HCT116 (cell line): ENCODE results near the gene KANSL1. TPM values are rescaled to one million over a fixed set of nuclear protein-coding genes. Genes with fewer than 3 reads are reported as not detected.

Experiments used
- ATAC-seq: fragments of 200-7000 bp; cut with Tn5 transposase; 2 replicates; pipeline ENCODE4 v1.9.1; 2020; ENCODE audit warnings: mild to moderate bottlenecking, moderate library complexity
- BruUV-seq: library from RNA; stranded (reverse); fragments of 400-500 nt; replicated peaks from 2 replicates; lab custom pipeline; 2021; lab: Mats Ljungman, UMichigan
- CTCF ChIA-PET: fragments of 300-600 bp; sonication (Branson Sonifier 250); formaldehyde crosslinking; loops from one replicate; lab custom pipeline; 2021; ENCODE audit warnings: antibody characterized with exemption; lab: Charles Lee
- POLR2A ChIA-PET: fragments of 300-600, 350-600 bp; sonication (Branson Sonifier 250); formaldehyde crosslinking; loops from one replicate; lab custom pipeline; 2021; ENCODE audit warnings: antibody characterized with exemption; lab: Charles Lee
- RAD21 ChIA-PET, 2 experiments: fragments of 300-600 bp; sonication (Branson Sonifier 250); formaldehyde crosslinking; loops; one replicate each; lab custom pipeline; 2023; ENCODE audit warnings: low total read pairs in 2 of 2; ENCODE audit not compliant: uncharacterized antibody in 2 of 2, unreplicated experiment in 2 of 2, low non-redundant PET in 1 of 2; lab: Charles Lee
- DNase-seq: peaks from one replicate; pipeline ENCODE4 v3.0.0-alpha.2; 2010; ENCODE audit warnings: low read depth, low spot score
- H2AFZ ChIP-seq: fragments of 200-600 bp; shearing (Covaris generic), sonication (generic); 2 replicates; pipeline ENCODE4 v1.6.1; 2017; ENCODE audit warnings: low read depth, mixed run types, mixed read lengths, antibody characterized with exemption, low read length; ENCODE audit not compliant: poor library complexity, severe bottlenecking
- H3K27ac ChIP-seq: 2 replicates; pipeline ENCODE4 v1.5.1; 2012; ENCODE audit warnings: low read depth, low read length
- H3K27me3 ChIP-seq: fragments of 200-600 bp; sonication (generic); 2 replicates; pipeline ENCODE4 v1.6.1; 2016; ENCODE audit warnings: mixed run types, low read length, mixed read lengths; ENCODE audit not compliant: insufficient read depth
- H3K36me3 ChIP-seq, 2 experiments: fragments of 200-500 bp in 1 of 2; fragments of 200-600 bp in 1 of 2; sonication (Bioruptor generic) in 1 of 2; sonication (generic) in 1 of 2; 2 replicates each; pipeline versions ENCODE4 v1.5.1 to v1.6.1; 2014 to 2016; ENCODE audit warnings: low read length in 2 of 2, inconsistent platforms in 1 of 2, mixed read lengths in 1 of 2, mixed run types in 1 of 2; ENCODE audit not compliant: insufficient read depth in 2 of 2, control insufficient read depth in 1 of 2
- H3K4me1 ChIP-seq, 2 experiments: fragments of 200-600 bp in 1 of 2; sonication (generic) in 1 of 2; 2 replicates each; pipeline versions ENCODE4 v1.5.1 to v1.6.1; 2012 to 2017; ENCODE audit warnings: low read length in 2 of 2, inconsistent platforms in 1 of 2, mild to moderate bottlenecking in 1 of 2, mixed read lengths in 1 of 2, mixed run types in 1 of 2, moderate library complexity in 1 of 2; ENCODE audit not compliant: insufficient read depth in 2 of 2, control insufficient read depth in 1 of 2
- H3K4me2 ChIP-seq: fragments of 200-600 bp; sonication (generic); 2 replicates; pipeline ENCODE4 v1.6.1; 2017; ENCODE audit warnings: mixed run types, low read length, mixed read lengths
- H3K4me3 ChIP-seq, 2 experiments: fragments of 200-600 bp in 1 of 2; sonication (generic) in 1 of 2; replicated peaks in 1 of 2; 2 replicates each; pipeline ENCODE4 v1.5.1; 2011 to 2016; ENCODE audit warnings: low read length in 2 of 2, control low read depth in 1 of 2, low read depth in 1 of 2, mild to moderate bottlenecking in 1 of 2, mixed read lengths in 1 of 2, mixed run types in 1 of 2
- H3K79me2 ChIP-seq: fragments of 200-600 bp; sonication (generic); 2 replicates; pipeline ENCODE4 v1.6.1; 2017; ENCODE audit warnings: mild to moderate bottlenecking, mixed run types, low read length, moderate library complexity, mixed read lengths; ENCODE audit not compliant: insufficient read depth
- H3K9ac ChIP-seq: fragments of 200-600 bp; sonication (generic); 2 replicates; pipeline ENCODE4 v1.6.1; 2016; ENCODE audit warnings: low read length, mixed read lengths
- H3K9me2 ChIP-seq: fragments of 200-600 bp; sonication (generic), shearing (Covaris generic); 2 replicates; pipeline ENCODE4 v1.6.1; 2017; ENCODE audit warnings: mixed run types, mild to moderate bottlenecking, moderate library complexity; ENCODE audit not compliant: insufficient read depth
- H3K9me3 ChIP-seq, 2 experiments: fragments of 200-500 bp in 1 of 2; fragments of 200-600 bp in 1 of 2; sonication (Bioruptor generic) in 1 of 2; sonication (generic) in 1 of 2; 2 replicates each; pipeline ENCODE4 v1.6.1; 2014 to 2017; ENCODE audit warnings: low read length in 2 of 2, mixed read lengths in 2 of 2, inconsistent platforms in 1 of 2, low read depth in 1 of 2, mild to moderate bottlenecking in 1 of 2, mixed run types in 1 of 2, moderate library complexity in 1 of 2; ENCODE audit not compliant: control insufficient read depth in 1 of 2, insufficient read depth in 1 of 2
- H4K20me1 ChIP-seq: fragments of 200-600 bp; sonication (generic), shearing (Covaris generic); 2 replicates; pipeline ENCODE4 v1.6.1; 2017; ENCODE audit warnings: mixed run types, mild to moderate bottlenecking, moderate library complexity; ENCODE audit not compliant: insufficient read depth
- EGR1 ChIP-seq: IDR thresholded peaks from 2 replicates; pipeline ENCODE4 v1.6.1; 2012; ENCODE audit warnings: low read depth
- ELF1 ChIP-seq: IDR thresholded peaks from 2 replicates; pipeline ENCODE4 v1.6.1; 2012; ENCODE audit warnings: low read depth, borderline replicate concordance
- EZH2phosphoT487 ChIP-seq: fragments of 200-600 bp; IDR thresholded peaks from 2 replicates; pipeline ENCODE4 v1.6.1; 2018; ENCODE audit warnings: antibody characterized with exemption, borderline replicate concordance
- JUND ChIP-seq: IDR thresholded peaks from 2 replicates; pipeline ENCODE4 v1.6.1; 2012
- POLR2A ChIP-seq: IDR thresholded peaks from 2 replicates; pipeline ENCODE4 v1.7.0; 2011; ENCODE audit warnings: borderline replicate concordance; ENCODE audit not compliant: insufficient read depth, insufficient read length; ENCODE audit errors: extremely low read depth
- POLR2AphosphoS5 ChIP-seq: IDR thresholded peaks from 2 replicates; pipeline ENCODE4 v1.6.1; 2011; ENCODE audit warnings: mild to moderate bottlenecking, low read depth, low read length, moderate library complexity
- YY1 ChIP-seq: IDR thresholded peaks from 2 replicates; pipeline ENCODE4 v1.6.1; 2011; ENCODE audit warnings: low read length, low read depth, moderate library complexity, mild to moderate bottlenecking; ENCODE audit not compliant: insufficient replicate concordance; ENCODE audit errors: extremely low read depth
- ZFX ChIP-seq: fragments of 450-650 bp; IDR thresholded peaks from 2 replicates; pipeline ENCODE4 v1.6.1; 2017
- intact Hi-C: fragments of 100-400 bp; cut with micrococcal nuclease; formaldehyde crosslinking; loops from 2 replicates; pipeline ENCODE4 v1.10.0; 2022
- total RNA-seq: library from RNA; stranded (reverse); gene quantifications from one replicate; pipeline ENCODE4 v1.2.1, GENCODE V29; 2021; ENCODE audit not compliant: unreplicated experiment
- TF ChIP-seq, protein P1 (sequence below): IDR thresholded peaks from 2 replicates; pipeline ENCODE4 v1.6.1; 2012
- TF ChIP-seq, protein P2 (sequence below): IDR thresholded peaks from 2 replicates; pipeline ENCODE4 v1.6.1; 2012; ENCODE audit warnings: low read depth
- TF ChIP-seq, protein P3 (sequence below): IDR thresholded peaks from 2 replicates; pipeline ENCODE4 v1.6.1; 2012

KANSL1 gene
- total RNA-seq, 1 experiment from 2014 or later, result 77.5 TPM

DNA sequence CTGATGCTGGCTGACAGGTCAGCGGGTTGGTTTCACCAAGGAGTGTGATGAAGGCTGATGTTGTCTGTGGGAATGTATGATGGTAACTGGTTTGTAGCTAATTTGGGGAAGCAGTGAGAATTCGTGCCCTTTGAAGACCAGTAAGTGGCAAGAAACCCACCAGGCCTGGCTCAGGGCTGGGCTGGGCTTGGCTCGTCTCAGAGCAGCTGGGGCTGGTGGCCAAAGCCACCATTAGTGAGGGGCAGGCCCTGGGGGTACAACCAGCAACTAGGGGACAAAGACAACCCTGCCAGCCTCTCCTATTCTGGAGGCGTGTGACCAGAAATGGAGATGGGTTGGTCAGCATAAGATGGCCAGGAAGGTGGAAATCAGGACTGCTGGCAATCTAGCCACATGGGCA lies 207.2 kb downstream of the KANSL1 start:
- H3K9me2 ChIP-seq, result no peaks in the 10 kb centered on the region
- no peak overlapping the region for H2AFZ ChIP-seq
- H3K36me3 ChIP-seq, result no peaks in the 10 kb centered on the region
- no peak for ATAC-seq
- no peak overlapping the region for H3K9ac ChIP-seq
- no peak overlapping the region for H3K27ac ChIP-seq
- ChIA-PET RAD21 (no interaction called here), POLR2A (no interaction called here), CTCF (no interaction called here)
- H3K9me3 ChIP-seq, result no peaks in the 10 kb centered on the region
- no peak overlapping the region for H3K4me3 ChIP-seq
- TF ChIP-seq ZFX (no peak), EGR1 (no peak), EZH2phosphoT487 (no peak), YY1 (no peak), POLR2A (no peak), ELF1 (no peak), JUND (no peak), POLR2AphosphoS5 (no peak)
- TF ChIP-seq, protein P1, sequence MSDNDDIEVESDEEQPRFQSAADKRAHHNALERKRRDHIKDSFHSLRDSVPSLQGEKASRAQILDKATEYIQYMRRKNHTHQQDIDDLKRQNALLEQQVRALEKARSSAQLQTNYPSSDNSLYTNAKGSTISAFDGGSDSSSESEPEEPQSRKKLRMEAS, result no peak
- TF ChIP-seq, protein P2, sequence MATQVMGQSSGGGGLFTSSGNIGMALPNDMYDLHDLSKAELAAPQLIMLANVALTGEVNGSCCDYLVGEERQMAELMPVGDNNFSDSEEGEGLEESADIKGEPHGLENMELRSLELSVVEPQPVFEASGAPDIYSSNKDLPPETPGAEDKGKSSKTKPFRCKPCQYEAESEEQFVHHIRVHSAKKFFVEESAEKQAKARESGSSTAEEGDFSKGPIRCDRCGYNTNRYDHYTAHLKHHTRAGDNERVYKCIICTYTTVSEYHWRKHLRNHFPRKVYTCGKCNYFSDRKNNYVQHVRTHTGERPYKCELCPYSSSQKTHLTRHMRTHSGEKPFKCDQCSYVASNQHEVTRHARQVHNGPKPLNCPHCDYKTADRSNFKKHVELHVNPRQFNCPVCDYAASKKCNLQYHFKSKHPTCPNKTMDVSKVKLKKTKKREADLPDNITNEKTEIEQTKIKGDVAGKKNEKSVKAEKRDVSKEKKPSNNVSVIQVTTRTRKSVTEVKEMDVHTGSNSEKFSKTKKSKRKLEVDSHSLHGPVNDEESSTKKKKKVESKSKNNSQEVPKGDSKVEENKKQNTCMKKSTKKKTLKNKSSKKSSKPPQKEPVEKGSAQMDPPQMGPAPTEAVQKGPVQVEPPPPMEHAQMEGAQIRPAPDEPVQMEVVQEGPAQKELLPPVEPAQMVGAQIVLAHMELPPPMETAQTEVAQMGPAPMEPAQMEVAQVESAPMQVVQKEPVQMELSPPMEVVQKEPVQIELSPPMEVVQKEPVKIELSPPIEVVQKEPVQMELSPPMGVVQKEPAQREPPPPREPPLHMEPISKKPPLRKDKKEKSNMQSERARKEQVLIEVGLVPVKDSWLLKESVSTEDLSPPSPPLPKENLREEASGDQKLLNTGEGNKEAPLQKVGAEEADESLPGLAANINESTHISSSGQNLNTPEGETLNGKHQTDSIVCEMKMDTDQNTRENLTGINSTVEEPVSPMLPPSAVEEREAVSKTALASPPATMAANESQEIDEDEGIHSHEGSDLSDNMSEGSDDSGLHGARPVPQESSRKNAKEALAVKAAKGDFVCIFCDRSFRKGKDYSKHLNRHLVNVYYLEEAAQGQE, result no peak
- TF ChIP-seq, protein P3, sequence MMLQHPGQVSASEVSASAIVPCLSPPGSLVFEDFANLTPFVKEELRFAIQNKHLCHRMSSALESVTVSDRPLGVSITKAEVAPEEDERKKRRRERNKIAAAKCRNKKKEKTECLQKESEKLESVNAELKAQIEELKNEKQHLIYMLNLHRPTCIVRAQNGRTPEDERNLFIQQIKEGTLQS, result no peak
- H4K20me1 ChIP-seq, result no peaks in the 10 kb centered on the region
- H3K4me2 ChIP-seq, result no peak overlapping the region
- intact Hi-C loops, result no loop called here
- BruUV-seq, result no TSS peak
- no peak for DNase-seq
- no peaks in the 10 kb centered on the region for H3K79me2 ChIP-seq
- no peaks in the 10 kb centered on the region for H3K4me1 ChIP-seq
- H3K27me3 ChIP-seq, result no peaks in the 10 kb centered on the region
